MM.1S (cell line): ENCODE measurements around the gene KIF25.

Source experiments
- CTCF ChIP-seq: fragments of 300-600 bp; sonication (generic); IDR thresholded peaks from 2 replicates; pipeline ENCODE4 v1.5.1; 2016; ENCODE audit warnings: antibody characterized with exemption, low read length, mixed read lengths
- EZH2 ChIP-seq: fragments of 300-600 bp; sonication (generic); optimal IDR thresholded peaks from 2 replicates; pipeline ENCODE3; 2017; ENCODE audit warnings: low read depth, mild to moderate bottlenecking, antibody characterized with exemption, low read length, mixed read lengths

DNA sequence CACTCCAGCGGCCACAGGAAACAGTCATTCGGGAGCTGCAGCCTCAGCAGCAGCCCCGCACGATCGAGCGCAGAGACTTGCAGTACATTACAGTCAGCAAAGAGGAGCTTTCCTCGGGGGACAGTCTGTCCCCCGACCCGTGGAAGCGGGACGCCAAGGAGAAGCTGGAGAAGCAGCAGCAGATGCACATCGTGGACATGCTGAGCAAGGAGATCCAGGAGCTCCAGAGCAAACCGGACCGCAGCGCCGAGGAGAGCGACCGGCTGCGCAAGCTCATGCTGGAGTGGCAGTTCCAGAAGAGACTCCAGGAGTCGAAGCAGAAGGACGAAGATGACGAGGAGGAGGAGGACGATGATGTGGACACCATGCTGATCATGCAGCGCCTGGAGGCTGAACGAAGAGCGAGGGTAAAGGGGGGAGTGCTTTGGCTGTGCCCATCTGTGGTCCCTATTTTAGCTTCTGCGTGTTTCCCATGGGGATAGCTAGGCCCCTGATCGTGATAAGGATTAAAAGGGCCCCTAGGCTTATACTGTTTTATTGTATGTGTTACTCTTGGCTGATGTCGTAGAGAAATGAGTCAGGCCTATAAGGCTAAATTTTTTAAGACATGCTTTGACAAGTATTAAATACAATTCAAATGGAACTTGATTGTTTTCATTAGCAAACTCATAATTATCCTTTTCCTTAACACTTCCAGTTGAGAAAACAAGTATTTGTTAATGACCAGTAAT lies 45.5 kb upstream of the KIF25 start:
- TF ChIP-seq EZH2 (no peak), CTCF (no peak)
